Right lobe of liver (tissue), 6 donors: ENCODE data around the gene P2RY14. TPM values are rescaled to one million over a fixed set of nuclear protein-coding genes. Genes with fewer than 3 reads are reported as not detected.

Experiments
- ATAC-seq, 4 donors: fragments of 200-7000 bp; cut with Tn5 transposase; one replicate each; pipeline ENCODE4 v1.9.1; 2020; ENCODE audit warnings: mild to moderate bottlenecking in 4 of 4, moderate library complexity in 4 of 4
- DNase-seq, 3 donors: peaks; one replicate each; pipeline ENCODE4 v3.0.0-alpha.2; 2020
- H3K27ac ChIP-seq, 3 donors: fragments of 200-600 bp; one replicate each; pipeline ENCODE4 v1.8.0; 2022
- H3K27me3 ChIP-seq, 2 donors: fragments of 200-600 bp; one replicate each; pipeline ENCODE4 v1.8.0; 2022
- H3K36me3 ChIP-seq, 4 donors: fragments of 200-600 bp; sonication (generic) in 1 of 4; one replicate each; pipeline versions ENCODE4 v1.5.1 to v1.8.0; 2017 to 2022; ENCODE audit warnings: control low read depth in 1 of 4
- H3K4me1 ChIP-seq, 4 donors: fragments of 200-600 bp; sonication (generic) in 1 of 4; one replicate each; pipeline versions ENCODE4 v1.5.1 to v1.8.0; 2017 to 2022; ENCODE audit warnings: control low read depth in 1 of 4
- H3K4me3 ChIP-seq, 3 donors: fragments of 200-600 bp; one replicate each; pipeline ENCODE4 v1.8.0; 2022
- H3K9me3 ChIP-seq, 4 donors: fragments of 200-600 bp; sonication (generic) in 1 of 4; one replicate each; pipeline versions ENCODE4 v1.5.1 to v1.8.0; 2017 to 2022; ENCODE audit warnings: control low read depth in 1 of 4
- CTCF ChIP-seq, 4 donors: fragments of 200-600 bp in 3 of 4; fragments of 450-650 bp in 1 of 4; IDR thresholded peaks; one replicate each; pipeline versions ENCODE4 v1.5.1 to v1.8.0; 2016 to 2022; ENCODE audit warnings: antibody characterized with exemption in 4 of 4, mild to moderate bottlenecking in 2 of 4
- POLR2A ChIP-seq: fragments of 450-650 bp; IDR thresholded peaks from one replicate; pipeline ENCODE4 v1.6.1; 2017; ENCODE audit warnings: antibody characterized with exemption, mild to moderate bottlenecking
- WGBS: methylation state at CpG from one replicate; pipeline ENCODE4 v1.1.6; 2018; ENCODE audit warnings: low coverage, low lambda C conversion rate; ENCODE audit not compliant: insufficient coverage; ENCODE audit errors: missing lambda C conversion rate; 5-methylcytosine and 5-hydroxymethylcytosine counted together
- intact Hi-C, 2 donors: fragments of 100-400 bp; cut with DNase I; formaldehyde crosslinking; loops; one replicate each; pipeline versions ENCODE4 v1.11.2 to v1.14.1; 2022
- total RNA-seq, 6 experiments: library from RNA; depleted of rRNA in 2 of 6; stranded (reverse); fragments of >200 nt in 2 of 6; fragmentation: NEBNext Ultra II Directional in 3 of 6; extraction: Animal tissue kit (Norgen Biotek cat#: 25700) in 3 of 6; gene quantifications; one replicate each; pipeline versions ENCODE4 v1.1.0 to v1.2.4, GENCODE V29; 2016 to 2023
- donor health status: DM: no; HTN: yes; CAD: no.
- donor health status: DM: no; HTN: no; CAD: no.
- donor health status: DM: no; HTN: no; CAD: no.
- donor health status: DM: no; HTN: yes; CAD: no.
- donor health status: DM: no; HTN: yes; CAD: no.

Gene P2RY14
- total RNA-seq, 6 experiments from 2014 or later: 0.12 to 0.18 (median 0.12) TPM; not detected in 3

DNA sequence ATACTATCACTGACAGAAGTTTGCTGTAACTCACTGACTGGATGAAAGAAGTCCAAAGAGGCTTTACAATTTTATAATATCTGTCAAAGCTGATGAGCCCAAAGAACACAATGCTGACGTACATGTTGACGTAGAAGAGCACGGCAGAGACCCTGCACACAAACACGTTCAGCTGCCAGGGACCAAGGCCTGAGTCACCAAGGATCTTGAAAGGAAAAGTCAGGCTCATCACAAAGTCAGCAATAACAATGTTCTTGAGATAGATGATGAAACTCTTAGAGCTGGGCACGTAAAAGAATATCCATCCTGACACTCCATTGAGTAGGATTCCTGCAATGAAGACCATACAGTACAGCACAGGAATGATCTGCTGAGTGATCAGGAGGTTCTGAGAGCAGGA lies 64.5 kb downstream of the P2RY14 start:
- Histone ChIP-seq H3K27me3 (no peaks in the 10 kb centered on the region), H3K36me3 (no peaks in the 10 kb centered on the region), H3K27ac (no peak overlapping the region), H3K4me3 (no peak overlapping the region), H3K4me1 (peaks cover 0 to 18% (median 7%) of the 10 kb centered on the region in 4 donors), H3K9me3 (no peaks in the 10 kb centered on the region)
- ATAC-seq (no peak), DNase-seq (no peak)
- WGBS: 100% methylated on average over 4 of the region's 5 CpGs
- no peak for TF ChIP-seq POLR2A
- intact Hi-C loops: no loop called here

- no peak for DNase-seq
- WGBS: 48% methylated on average over 4 of the region's 4 CpGs
- ATAC-seq: no peak
- intact Hi-C loops: no loop called here
- TF ChIP-seq CTCF (IDR thresholded peaks at IDR 0.05) (no peak), POLR2A (no peak)
- Histone ChIP-seq H3K4me3 (no peak overlapping the region), H3K27ac (no peak overlapping the region), H3K27me3 (no peaks in the 10 kb centered on the region), H3K4me1 (peaks cover 0 to 15% (median 4%) of the 10 kb centered on the region in 4 donors), H3K9me3 (no peaks in the 10 kb centered on the region), H3K36me3 (no peaks in the 10 kb centered on the region)
These were observed 65.2 kb downstream of the P2RY14 start for GRCh38 chr3:151213151-151213550.

DNA sequence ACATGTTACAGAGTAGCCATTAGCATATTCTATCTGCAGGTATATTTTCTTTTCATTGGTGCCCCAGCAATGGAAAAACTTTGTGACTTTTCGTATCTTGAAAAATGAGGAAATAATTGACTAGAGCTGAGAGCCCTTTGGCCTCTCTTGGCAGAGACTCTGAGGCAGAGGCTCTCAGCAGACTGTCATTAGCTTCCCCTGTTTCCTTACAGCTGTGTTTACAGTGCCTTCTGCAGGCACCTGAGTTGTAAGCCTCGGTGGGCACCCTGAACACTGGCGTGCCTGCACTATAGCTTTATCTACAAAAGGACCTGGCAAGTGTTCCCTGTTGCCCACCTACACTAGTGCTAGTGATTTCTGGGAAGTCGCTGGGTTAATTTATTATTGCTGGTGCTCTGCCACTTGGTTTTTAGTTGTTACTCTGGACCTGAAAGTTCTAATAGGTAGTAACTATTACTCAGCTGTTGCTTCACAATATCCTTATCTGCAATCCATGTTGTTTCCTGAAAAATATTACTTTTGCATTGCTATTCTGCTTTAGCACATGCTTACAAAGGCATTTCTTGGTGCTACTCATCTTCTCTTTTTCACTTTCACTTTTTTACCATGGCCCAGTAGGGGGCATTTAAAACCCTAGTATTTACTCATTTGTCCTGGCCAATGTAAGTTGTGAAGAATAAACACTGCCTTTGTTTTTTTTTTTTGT lies 67.5 kb downstream of the P2RY14 start:
- TF ChIP-seq POLR2A (no peak), CTCF (IDR thresholded peaks at IDR 0.05) (peak; percentile 19 to 42 (median 35))
- DNase-seq (peak in 2 of 3 donors; percentile 30 to 68), ATAC-seq (peak; percentile 93 to 98 (median 98))
- Histone ChIP-seq H3K27ac (peak overlapping the region; percentile 19 to 76 (median 57)), H3K4me1 (peaks cover 0 to 11% (median 0%) of the 10 kb centered on the region in 4 donors), H3K4me3 (peak overlapping the region; percentile 24 to 51 (median 42)), H3K27me3 (no peaks in the 10 kb centered on the region), H3K36me3 (no peaks in the 10 kb centered on the region), H3K9me3 (no peaks in the 10 kb centered on the region)
- intact Hi-C loops: no loop called here
- WGBS: 15% methylated on average over 3 of the region's 4 CpGs

DNA sequence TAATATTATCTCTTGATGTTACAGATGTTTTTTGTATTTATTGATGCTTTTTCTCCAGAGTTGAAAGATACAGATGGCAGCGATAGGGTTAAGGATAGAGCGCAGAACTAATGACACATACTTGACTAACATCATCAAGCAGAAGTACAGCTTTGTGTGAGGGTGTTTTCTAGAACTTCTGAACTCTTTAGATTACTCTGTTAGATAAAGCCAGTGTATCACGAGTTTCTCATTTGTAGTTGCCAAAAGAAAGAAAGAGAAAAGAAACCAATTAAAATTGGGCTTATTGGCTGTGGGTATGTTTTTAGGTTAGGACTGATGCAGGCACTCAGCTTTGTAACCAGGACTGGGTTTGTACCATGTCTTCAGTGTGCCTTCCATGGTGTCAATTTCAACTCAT lies 68.7 kb downstream of the P2RY14 start:
- TF ChIP-seq POLR2A (no peak), CTCF (IDR thresholded peaks at IDR 0.05) (no peak)
- Histone ChIP-seq H3K36me3 (no peaks in the 10 kb centered on the region), H3K4me1 (peaks cover 0 to 11% (median 0%) of the 10 kb centered on the region in 4 donors), H3K27me3 (no peaks in the 10 kb centered on the region), H3K9me3 (no peaks in the 10 kb centered on the region), H3K4me3 (no peak overlapping the region), H3K27ac (no peak overlapping the region)
- no peak for ATAC-seq
- WGBS: 70% methylated on average over 3 of the region's 3 CpGs
- intact Hi-C loops: no loop called here
- DNase-seq: no peak

- TF ChIP-seq CTCF (IDR thresholded peaks at IDR 0.05) (no peak), POLR2A (no peak)
- Histone ChIP-seq H3K27ac (no peak overlapping the region), H3K4me3 (no peak overlapping the region), H3K4me1 (peaks cover 0 to 11% (median 0%) of the 10 kb centered on the region in 4 donors), H3K9me3 (no peaks in the 10 kb centered on the region), H3K27me3 (no peaks in the 10 kb centered on the region), H3K36me3 (no peaks in the 10 kb centered on the region)
- DNase-seq: no peak
- ATAC-seq: no peak
- intact Hi-C loops: no loop called here
- 66% methylated on average over 3 of the region's 3 CpGs for WGBS
These were observed 72.1 kb downstream of the P2RY14 start for GRCh38 chr3:151206201-151206600.
